ENCODE data around the gene CASKIN1.

CASKIN1 gene

DNA sequence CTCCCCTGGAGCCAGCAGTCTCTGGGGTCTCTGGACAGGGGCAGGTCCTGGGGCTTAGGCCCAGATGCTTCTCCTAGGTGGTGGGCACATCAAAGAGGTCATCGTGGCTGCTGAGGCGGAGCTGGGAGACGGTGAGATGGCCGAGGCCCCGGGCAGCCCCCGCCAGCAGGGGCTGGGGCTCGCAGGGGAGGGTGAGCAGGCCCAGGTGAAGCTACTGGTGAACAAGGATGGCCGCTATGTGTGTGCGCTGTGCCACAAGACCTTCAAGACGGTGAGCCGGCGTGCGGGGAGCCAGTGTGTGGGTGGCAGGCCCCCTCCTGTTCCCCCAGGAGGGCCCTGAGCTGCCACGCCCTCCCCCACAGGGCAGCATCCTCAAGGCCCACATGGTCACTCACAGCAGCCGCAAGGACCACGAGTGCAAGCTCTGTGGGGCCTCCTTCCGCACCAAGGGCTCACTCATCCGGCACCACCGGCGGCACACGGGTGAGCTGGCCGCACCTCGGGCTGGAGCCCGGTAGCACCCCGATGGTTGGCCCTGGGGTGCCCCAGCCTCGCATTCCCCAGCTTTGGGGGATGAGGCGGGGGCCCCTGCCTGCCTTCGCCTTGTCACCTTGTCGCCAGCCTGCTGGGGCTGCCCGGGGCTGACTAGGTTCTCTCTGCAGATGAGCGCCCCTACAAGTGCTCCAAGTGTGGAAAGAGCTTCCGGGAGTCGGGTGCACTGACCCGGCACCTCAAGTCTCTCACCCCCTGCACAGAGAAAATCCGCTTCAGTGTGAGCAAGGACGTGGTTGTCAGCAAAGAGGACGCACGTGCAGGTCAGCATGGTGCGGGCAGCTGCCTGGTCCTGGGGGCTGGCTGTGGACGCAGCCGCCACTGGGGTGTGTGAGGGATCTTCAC is 35.9 kb upstream of the CASKIN1 start:
- DNase-seq = no peak

GRCh38 chr16:2231016-2231931 is 34.9 kb upstream of the CASKIN1 start:
- no peak for DNase-seq

DNA sequence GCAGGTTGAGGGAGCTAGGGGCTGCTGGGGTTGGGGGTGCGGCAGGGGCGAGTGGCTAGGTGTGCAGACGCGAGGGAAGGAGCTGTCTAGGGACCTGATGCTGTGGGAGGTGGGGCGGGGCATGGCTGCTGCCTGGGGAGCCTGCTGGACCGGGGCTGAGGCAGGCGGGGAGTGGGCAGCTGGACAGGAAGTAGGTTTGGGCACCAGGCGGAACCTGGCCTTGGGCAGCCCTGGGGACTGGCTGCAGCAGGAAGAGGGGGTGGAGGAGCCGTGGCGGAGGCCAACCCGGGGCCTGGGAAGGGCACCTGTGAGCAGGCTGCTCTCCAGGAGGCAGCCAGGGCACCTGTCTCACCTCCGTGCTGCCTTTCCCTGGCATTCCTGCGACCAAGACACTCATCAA is 34.0 kb upstream of the CASKIN1 start:
- no peak for DNase-seq

DNA sequence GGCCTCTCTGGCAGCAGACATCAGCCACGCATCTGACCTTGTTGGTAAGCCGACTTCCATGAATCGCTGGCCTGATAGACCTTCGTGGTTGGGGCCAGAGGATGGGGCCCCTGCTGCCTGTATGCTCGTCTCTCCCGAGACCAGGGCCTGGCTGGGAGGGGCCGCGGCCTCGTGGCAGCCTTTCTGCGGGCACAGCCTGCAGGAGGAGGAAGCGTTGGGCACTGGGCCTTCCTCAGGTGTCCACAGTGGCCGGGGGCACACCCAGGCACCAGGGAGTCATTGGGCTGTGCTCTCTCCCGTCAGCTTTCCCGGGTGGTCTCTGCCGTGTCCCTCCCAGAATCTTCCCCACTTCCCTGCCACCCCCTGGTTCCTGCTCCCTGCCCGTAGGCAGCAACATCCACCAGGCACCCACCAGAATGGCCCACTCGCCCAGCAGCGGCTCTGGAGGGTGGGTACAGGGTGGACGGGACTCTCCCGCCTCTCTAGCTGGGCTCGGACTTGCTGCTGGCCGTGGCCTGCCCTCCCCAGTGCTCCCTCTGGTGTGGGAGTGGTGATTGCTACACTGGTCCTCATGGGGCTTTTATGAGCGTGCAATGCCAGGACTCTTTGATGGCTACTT is 33.3 kb upstream of the CASKIN1 start:
- DNase-seq = no peak

- no peak for DNase-seq
Measured at GRCh38 chr16:2229091-2229490, 32.7 kb upstream of the CASKIN1 start.

- DNase-seq = no peak
Measured at GRCh38 chr16:2228161-2228824, 31.9 kb upstream of the CASKIN1 start.

DNA sequence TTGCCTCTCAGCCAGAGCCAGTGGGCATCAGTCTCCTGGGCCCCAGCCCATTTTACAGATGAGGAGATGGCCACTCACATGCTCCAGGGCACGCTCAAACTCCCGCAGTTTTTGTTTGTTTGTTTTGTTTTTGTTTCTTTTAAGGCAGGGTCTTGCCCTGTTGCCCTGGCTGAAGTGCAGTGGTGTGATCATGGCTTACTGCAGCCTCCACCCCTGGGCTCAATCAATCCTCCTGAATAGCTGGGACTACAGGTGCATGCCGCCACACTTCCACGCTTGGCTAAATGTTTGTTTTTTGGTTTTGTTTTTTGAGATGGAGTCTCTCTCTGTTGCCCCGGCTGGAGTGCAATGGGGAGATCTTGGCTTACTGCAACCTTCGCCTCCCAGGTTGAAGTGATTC is 30.5 kb upstream of the CASKIN1 start:
- no peak for DNase-seq

- no peak for DNase-seq
Measured at GRCh38 chr16:2226245-2226793, 29.9 kb upstream of the CASKIN1 start.

GRCh38 chr16:2223942-2224486 is 27.6 kb upstream of the CASKIN1 start:
- DNase-seq = no peak

GRCh38 chr16:2223221-2223941 is 27.0 kb upstream of the CASKIN1 start, which contains the start of gene E4F1:
Gene E4F1 (plus strand): TSS chr16:2223591. CDS start chr16:2223614, 23 bp downstream.
- DNase-seq = peak; percentile 100

- DNase-seq = no peak
Measured at GRCh38 chr16:2216330-2216729, 19.9 kb upstream of the CASKIN1 start.

DNA sequence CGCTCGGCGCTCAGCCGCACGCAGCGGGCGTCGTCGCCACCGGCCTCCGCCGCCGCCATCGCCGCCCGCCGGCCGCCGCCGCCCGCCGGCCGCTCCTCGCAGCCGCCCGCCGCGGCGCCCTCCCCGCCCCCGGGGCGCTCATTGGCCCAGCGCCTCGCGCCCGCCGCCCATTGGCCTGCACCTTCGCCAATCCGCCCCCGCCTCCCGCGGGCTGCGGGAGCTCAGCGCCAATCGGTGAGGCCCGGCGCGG is 18.2 kb upstream of the CASKIN1 start, which contains the start of gene PGP:
Gene PGP, minus strand, starts transcription at position 122 of the 250 bp plus-strand sequence. Its CDS starts 63 bp downstream, at position 59.
- DNase-seq = no peak

- DNase-seq = no peak
Measured at GRCh38 chr16:2213817-2214718, 17.7 kb upstream of the CASKIN1 start.

- DNase-seq = no peak
Measured at GRCh38 chr16:2212362-2213324, 16.2 kb upstream of the CASKIN1 start.

GRCh38 chr16:2211923-2212347 is 15.5 kb upstream of the CASKIN1 start:
- no peak for DNase-seq

GRCh38 chr16:2210386-2211365 is 14.3 kb upstream of the CASKIN1 start, which contains the start of gene BRICD5:
Gene BRICD5 (minus strand): TSS chr16:2210863. CDS start chr16:2210833, 30 bp downstream.
- no peak for DNase-seq

- no peak for DNase-seq
Measured at GRCh38 chr16:2210009-2210332, 13.6 kb upstream of the CASKIN1 start.

Data from CD4-positive, alpha-beta T cell treated with Interferon gamma for 1 hour (primary cell).